ENCODE measurements around the gene SLC12A7.
"Not testable (repeated sequence)": the region's sequence is repeated elsewhere in the genome, so short reads cannot be mapped to it uniquely, and the experiment has no call there.

SLC12A7 gene

GRCh38 chr5:1111727-1112289 lies at the start of gene SLC12A7:
Gene SLC12A7 (minus strand): TSS chr5:1112063. CDS start chr5:1111991, 72 bp downstream.
- peak; percentile 65 to 73 for DNase-seq

DNA sequence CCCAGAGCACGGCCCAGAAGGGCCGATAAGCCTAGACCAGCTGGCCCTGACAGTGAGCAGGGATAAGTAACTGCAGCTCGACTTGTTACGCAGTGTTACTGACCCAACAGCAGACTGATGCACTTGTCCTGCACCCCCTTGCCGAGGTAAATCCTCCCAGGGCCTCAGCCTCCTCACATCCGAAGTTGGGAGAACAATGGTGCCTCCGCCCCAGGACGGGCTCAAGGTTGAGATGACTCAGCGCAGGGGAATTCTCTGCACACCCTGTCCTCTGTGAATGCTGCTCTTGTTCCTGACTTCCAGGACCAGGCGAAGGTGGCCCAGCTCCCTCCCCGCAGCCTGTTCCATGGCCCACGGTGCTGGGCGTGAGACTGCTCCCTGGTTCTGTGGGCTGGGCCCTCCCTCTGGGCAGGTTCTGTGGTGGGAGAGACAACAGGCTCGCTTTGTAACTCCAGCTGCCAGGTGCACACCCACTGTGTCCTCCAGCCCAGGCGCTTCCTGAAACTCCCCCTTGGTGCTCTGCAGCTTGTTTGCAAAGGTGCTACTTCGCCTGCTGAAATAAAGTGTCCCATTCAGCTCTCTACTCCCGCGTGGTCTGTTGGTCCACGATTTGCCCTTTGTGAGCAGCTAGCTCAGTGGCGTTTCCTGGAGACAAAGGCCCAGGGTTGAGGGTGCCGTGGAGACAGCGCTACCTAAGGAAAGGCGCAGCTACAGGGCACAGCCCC lies 49.4 kb upstream of the SLC12A7 start:
- no peak for DNase-seq

GRCh38 chr5:1159774-1160406 lies 48.0 kb upstream of the SLC12A7 start:
- no peak for DNase-seq

DNA sequence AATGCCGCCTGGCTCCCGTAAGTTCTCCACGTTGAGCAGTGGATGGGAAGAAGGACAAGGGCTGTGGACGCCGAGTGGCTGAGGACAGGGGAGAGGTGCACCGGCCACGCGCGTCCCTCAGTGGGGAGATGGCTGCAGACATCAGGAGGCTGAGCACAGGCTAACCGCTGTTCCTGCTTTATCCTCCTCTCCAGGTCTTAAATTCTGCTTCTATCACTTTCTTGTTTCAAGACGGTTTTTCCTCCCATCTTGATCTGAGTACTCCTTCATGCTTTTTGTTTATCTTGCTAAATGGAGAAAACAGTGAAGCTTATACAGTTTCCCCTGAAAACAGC lies 47.4 kb upstream of the SLC12A7 start:
- no peak for DNase-seq

DNA sequence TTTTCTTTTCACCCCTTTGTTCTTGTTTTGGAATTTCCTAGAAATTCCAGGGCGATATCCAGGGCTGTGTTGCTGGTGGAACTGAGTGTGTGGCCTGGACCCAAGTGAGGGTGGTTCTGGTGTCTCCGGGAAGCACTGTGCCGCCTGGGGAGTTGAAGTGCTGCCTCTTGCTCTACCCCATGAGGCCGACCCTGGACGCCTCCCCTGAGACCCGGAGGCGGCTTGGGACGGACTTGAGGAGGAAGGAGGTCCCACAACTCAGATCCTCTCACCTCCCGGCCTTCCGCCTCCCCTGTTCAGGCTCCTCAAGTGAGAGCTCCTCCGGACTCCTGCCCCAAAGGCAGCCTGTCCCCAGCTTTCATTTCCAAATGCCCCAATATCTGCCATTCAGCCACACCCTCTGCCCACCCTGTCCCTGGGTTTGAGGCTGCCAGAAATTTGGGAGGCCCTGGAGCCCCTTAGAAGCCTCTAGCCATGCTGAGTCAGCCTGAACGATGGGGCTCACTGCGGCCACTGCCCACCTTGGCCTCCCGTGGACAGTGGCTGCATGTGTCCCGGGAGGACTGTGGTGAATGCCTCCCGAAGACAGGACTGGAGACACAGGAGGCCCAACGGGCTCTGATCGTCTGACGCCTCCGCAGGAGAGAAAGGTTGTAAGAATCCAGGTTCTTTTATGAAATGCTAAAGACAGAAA lies 46.9 kb upstream of the SLC12A7 start:
- DNase-seq, result no peak

- not testable (repeated sequence) for DNase-seq
Observed at GRCh38 chr5:1157461-1157986, 45.7 kb upstream of the SLC12A7 start.

GRCh38 chr5:1156754-1157460 lies 45.0 kb upstream of the SLC12A7 start:
- DNase-seq, result no peak

DNA sequence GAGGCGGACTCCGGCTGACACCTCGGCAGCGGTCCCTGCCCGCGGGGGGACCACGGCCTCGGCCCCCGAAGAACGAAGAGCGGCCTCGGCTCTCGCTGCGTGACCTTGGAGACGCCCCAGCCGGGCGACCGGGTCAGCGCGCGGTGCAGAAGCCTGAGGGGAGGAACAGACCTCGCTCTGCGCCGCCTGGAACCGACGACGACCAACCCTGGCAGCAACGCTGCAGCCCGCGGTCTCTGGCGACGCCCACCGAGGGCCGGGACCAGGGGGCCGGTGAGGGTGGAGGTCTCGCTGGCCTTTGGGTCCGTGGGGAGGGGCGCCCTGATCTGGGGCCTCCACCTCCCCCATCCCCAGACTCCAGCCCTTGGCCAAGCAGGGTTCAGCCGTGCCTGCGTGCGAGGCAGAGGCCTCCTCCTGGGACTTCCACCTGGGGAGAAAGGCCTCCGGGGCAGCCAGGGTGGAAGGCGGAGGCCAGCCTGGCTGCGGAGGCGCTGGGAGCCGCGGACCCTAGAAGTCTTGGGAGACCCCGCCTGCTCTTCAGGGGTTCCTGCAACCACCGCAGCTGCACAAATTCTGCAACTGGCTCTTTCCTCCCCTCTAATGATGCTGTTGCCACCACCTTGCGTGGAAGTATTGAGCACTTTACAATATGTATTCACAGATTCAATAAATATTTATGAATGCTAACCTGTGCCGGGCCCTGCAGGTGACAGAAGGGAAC lies 44.3 kb upstream of the SLC12A7 start:
- no peak for DNase-seq

GRCh38 chr5:1155191-1156032 lies 43.5 kb upstream of the SLC12A7 start:
- no peak for DNase-seq

DNA sequence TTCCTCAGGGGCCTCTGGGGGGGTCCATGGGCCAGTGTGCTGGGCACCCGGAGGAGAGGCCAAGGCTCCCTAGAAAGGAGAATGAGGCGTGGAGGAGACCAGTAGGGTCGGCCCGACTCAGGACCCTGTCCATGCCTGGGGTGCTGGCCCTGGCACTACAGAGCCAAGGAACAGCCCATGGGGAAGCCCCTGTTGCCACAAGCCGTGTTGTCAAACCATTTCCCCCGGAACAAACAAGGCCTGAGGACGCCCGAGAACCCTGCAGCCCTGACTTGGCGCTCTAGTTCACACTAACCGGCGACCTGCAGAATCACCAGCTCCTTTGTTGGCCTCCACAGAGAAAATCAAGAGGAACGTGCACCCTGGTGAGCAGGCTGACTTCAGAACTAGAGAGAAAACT lies 41.6 kb upstream of the SLC12A7 start:
- no peak for DNase-seq

DNA sequence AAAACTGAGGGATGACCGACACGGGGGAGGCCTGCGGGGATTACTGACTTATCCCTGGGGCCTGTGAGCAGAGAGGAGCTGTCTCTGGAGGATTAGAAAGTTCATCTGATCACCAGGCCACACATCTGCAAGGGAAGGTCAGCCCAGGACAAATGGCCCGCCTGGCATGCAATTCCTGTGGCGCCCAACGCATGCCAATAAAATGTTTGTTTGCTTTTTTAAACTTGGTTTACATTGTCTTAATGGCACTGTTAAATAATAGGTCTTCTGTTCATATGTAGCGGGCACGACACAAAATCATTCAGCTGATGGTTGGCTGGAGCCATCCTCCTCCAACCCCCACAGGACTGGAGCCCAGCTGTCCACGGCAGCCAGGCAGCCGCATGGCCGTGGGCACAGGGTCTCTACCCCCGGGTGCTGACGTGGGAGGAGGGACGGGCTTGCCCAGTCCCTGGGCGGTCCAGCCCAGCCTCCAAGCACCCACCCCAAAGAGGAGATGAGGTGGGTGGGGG lies 41.0 kb upstream of the SLC12A7 start:
- DNase-seq, result no peak

DNA sequence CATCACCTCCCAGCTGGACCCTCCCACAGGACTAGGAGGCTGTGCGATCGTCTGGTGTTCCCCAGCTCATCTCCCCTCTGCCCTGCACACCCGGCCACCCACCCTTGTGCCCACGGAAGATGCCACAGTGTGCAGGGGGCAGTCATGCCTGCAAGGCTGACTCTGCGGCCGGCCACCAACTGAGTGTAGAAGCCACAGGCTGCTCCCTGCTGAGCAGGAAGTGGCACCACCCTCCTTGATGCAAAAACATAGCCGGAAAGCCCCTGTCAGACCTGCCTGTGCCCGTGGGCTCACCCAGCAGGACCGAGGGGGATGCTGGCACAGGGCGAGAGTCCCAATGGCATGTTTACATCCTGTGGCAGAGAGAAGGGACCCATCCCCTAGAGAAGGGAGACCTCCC lies 40.3 kb upstream of the SLC12A7 start:
- DNase-seq, result no peak

- DNase-seq, result no peak
Observed at GRCh38 chr5:1151316-1151715, 39.5 kb upstream of the SLC12A7 start.

DNA sequence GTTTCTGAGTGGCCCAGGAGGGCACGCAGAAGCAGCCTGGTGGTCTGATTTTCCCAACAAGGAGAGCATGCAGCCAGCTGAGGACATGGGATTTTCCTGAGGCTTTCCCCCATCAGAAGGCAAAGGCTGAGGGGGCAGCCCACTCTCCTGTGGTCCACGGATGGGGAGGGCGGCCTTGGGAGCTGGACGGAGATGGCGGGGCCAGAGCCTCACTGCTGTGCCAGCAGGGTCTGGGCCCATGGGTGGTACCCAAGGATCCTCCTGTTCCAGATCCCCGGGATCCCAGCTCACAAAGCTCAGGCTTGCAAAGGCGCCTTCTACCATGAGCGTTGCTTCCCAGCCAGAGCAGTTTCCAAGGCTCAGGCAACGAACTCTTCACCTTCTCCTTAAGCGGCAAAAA lies 39.0 kb upstream of the SLC12A7 start:
- no peak for DNase-seq

DNA sequence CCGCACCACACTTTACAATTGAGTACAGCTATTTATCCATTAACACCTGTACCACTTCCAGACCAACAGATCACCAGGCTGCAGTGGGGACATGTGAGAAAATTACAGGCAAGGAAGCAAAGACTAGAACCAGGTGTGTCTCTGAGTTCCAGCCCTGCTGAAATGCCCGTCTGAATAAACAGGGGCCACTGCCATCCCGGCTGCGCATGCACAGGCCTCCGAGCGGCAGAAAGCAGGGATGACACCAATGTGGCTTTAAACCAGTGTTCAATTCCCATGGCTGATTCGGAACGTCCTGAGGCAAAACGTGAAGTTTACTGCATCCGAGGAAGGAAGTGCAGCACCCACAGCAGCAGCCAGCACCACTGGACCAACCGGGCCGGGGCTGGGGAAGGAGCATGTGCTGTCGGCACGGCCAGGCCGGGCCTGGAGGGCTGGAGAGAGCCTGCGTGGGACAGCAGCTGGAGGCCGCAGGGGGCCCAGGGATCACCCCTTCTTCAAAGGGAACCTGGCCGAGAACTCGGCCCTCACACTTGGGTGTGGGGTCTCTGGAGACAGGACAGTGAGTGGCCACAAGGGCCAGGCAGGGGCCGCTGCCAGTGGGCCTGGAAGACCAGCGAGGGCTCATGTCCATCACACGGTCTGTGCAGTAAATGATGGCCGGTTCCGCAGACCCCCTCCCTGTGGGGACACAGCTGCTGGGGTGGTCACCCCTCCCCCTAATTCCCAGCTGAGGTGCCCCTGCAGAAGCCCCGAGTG lies 33.0 kb upstream of the SLC12A7 start:
- no peak for DNase-seq

- DNase-seq, result no peak
Observed at GRCh38 chr5:1144089-1144488, 32.2 kb upstream of the SLC12A7 start.

DNA sequence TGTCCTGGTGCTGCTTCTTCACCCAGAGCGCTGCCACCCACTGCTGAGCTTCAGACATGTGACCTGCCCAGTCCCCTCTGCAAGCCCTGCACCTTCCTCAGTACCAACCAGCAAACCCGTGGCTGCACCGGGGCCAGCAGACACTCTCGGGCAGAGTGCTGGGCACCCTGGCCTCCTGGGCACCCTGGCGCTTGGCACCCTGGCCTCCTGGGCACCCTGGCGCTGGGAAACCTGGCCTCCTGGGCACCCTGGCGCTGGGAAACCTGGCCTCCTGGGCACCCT lies 31.7 kb upstream of the SLC12A7 start:
- DNase-seq, result no peak

DNA sequence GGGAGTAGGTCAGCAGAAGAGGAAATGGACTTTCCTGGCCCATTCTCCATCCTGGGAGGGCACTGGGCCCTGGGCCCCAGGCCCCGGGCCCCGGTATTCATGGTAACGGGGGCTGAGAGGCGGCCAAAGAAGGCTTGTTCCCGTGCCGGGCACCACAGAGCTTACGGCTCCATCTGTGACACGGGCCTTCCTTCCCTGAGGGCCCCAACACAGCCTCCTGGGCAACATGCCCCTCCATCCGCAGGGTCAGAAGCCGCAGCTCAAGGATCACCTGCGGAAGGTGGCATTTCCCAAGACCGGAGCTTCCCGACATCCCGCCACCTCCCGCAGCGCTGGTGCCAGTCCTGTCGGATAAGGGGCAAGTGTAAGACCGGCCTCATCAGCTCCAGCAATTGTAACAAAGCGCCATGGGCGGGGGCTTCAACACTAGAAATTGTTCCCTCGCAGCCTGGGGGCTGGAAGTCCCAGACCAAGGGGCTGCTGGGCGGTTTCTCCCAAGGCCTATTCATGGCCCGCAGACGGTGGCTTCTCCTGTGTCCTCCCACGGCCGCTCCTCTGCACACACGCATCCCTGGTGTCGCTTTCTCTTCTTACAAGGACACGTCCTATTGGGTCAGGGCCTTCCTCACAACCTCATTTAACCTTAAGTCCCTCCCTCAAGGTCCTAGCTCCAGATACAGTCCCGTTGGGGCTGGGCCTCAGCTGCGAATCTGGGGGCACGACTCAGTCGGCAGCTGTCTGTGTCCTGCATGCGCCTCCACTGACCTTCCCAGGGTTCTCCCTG lies 31.2 kb upstream of the SLC12A7 start:
- DNase-seq, result no peak

DNA sequence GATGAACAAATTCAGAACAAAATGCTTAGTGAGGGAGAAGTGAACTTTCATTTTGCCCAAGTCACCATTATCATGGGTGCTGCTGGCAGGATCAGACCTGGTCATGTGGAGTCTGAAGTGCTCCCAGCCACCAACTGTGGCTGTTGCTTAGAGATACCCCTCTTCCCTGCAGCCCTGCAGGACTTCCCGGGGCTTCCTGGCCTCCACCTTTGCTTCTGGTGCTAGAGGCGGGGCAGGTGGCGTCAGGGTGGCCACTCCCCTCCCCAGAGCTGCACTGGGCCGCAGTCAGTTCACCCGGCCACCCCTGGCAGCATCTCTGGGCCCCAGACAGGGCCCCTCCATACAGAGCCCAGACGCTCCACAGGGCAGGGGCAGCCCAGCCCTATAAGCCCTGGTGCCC lies 30.0 kb upstream of the SLC12A7 start:
- DNase-seq, result no peak

DNA sequence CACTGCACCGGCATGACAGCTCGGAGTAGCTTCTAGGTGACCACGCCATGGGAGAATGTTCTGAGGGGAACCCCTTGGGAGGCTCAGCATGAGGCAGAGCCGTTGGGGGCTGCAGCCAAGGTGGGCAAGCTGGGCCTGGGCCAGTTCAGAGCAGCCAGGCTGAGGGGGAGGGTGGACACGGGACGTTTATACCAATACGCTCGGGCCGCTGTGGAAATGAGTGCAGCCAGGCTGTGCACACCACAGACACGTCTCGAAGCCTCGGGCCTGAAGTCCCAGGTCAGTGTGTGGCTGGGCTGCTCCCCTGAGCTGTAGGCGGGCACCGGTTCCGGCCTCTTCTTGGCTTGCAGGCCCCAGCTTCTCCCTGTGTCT lies 28.9 kb upstream of the SLC12A7 start:
- no peak for DNase-seq

Data from activated CD4-positive, alpha-beta T cell treated with anti-CD3 and anti-CD28 coated beads, Interleukin-2, amount 50 U/mL, for 48 hours (primary cell).